SK-N-SH (cell line): ENCODE results near the gene CACNA2D4.

Experiments used
- CHD2 ChIP-seq: fragments of 150-350 bp; IDR thresholded peaks from 2 replicates; pipeline ENCODE4 v1.6.1; 2018; ENCODE audit warnings: low read length; ENCODE audit not compliant: partially characterized antibody
- CTCF ChIP-seq: fragments of 200-600 bp; sonication (generic); IDR thresholded peaks from 2 replicates; pipeline ENCODE4 v1.6.1; 2017; ENCODE audit warnings: antibody characterized with exemption, mild to moderate bottlenecking, moderate library complexity
- EP300 ChIP-seq, 2 experiments: IDR thresholded peaks; 2 replicates each; pipeline versions ENCODE4 v1.4.0 to v1.6.1; 2012; ENCODE audit warnings: borderline replicate concordance in 1 of 2, low read depth in 1 of 2, low read length in 1 of 2
- MEF2A ChIP-seq: IDR thresholded peaks from 2 replicates; pipeline ENCODE4 v1.4.0; 2012; ENCODE audit warnings: low read depth, borderline replicate concordance
- RCOR1 ChIP-seq: fragments of 150-350 bp; IDR thresholded peaks from 2 replicates; pipeline ENCODE4 v1.6.1; 2017; ENCODE audit warnings: antibody characterized with exemption, low read length
- SMC3 ChIP-seq: IDR thresholded peaks from 2 replicates; pipeline ENCODE4 v1.6.1; 2012; ENCODE audit warnings: low read depth, low read length, improper control_type of control experiment
- YY1 ChIP-seq: IDR thresholded peaks from 2 replicates; pipeline ENCODE4 v1.4.0; 2012; ENCODE audit warnings: low read depth, mild to moderate bottlenecking

- no peak for TF ChIP-seq MEF2A
- no peak for TF ChIP-seq SMC3
- no peak for TF ChIP-seq CTCF
- no peak for TF ChIP-seq RCOR1
- no peak for TF ChIP-seq CHD2
- no peak for TF ChIP-seq EP300 (IDR thresholded peaks at IDR 0.05; ENCODE audit: borderline replicate concordance in 1 of 2, low read depth in 1 of 2, low read length in 1 of 2)
- no peak for TF ChIP-seq YY1
Observed at GRCh38 chr12:1904875-1905274, 13.6 kb downstream of the CACNA2D4 start.
